Spinal cord (tissue), 4 donors: ENCODE measurements around the gene PTGES2. TPM values are rescaled to one million over a fixed set of nuclear protein-coding genes. Genes with fewer than 3 reads are reported as not detected.

Source experiments
- polyA plus RNA-seq, 2 donors: library from polyadenylated mRNA; unstranded; fragments of 120-200 nt; gene quantifications; one replicate each; pipeline ENCODE4 v1.2.1, GENCODE V29; 2013; ENCODE audit not compliant: insufficient read length in 2 of 2
- total RNA-seq, 2 donors: library from RNA; depleted of rRNA in 1 of 2; stranded (reverse); fragments of 120-200 nt in 1 of 2; fragments of >200 nt in 1 of 2; gene quantifications; one replicate each; pipeline versions ENCODE4 v1.2.3 to v1.2.4, GENCODE V29; 2013 to 2014

PTGES2 gene
- total and polyA plus RNA-seq, 4 donors: 39.1 to 88.9 (median 62.9) TPM

Other genes starting within 250 kb of the PTGES2 start
- gene ST6GALNAC6, start 228.1 kb downstream of the PTGES2 start, total RNA-seq: 10 to 100 TPM; 24.6 to 58.8 TPM
- 10 to 100 TPM; 68.1 to 68.9 TPM for gene ST6GALNAC6, start 228.1 kb downstream of the PTGES2 start, polyA plus RNA-seq
- gene ST6GALNAC4, start 210.7 kb downstream of the PTGES2 start, total RNA-seq: 10 to 100 TPM in 1 of 2 donors, 1 to 10 TPM in 1; 8.0 to 19.7 TPM
- gene ST6GALNAC4, start 210.7 kb downstream of the PTGES2 start, polyA plus RNA-seq: 10 to 100 TPM; 19.4 to 20.2 TPM
- gene PIP5KL1, start 197.0 kb downstream of the PTGES2 start, total RNA-seq: 1 to 10 TPM; 2.7 to 7.3 TPM
- 10 to 100 TPM; 16.4 to 19.1 TPM for gene PIP5KL1, start 197.0 kb downstream of the PTGES2 start, polyA plus RNA-seq
- gene DPM2, start 189.9 kb downstream of the PTGES2 start, total RNA-seq: 10 to 100 TPM; 13.9 to 35.3 TPM
- gene DPM2, start 189.9 kb downstream of the PTGES2 start, polyA plus RNA-seq: 10 to 100 TPM; 59.2 to 64.0 TPM
- gene EEIG1, start 146.7 kb downstream of the PTGES2 start, total RNA-seq: 10 to 100 TPM; 15.2 to 27.7 TPM
- 10 to 100 TPM; 71.2 to 96.3 TPM for gene EEIG1, start 146.7 kb downstream of the PTGES2 start, polyA plus RNA-seq
- 10 to 100 TPM in 1 of 2 donors, 1 to 10 TPM in 1; 7.2 to 11.1 TPM for gene NAIF1, start 60.4 kb downstream of the PTGES2 start, total RNA-seq
- gene NAIF1, start 60.4 kb downstream of the PTGES2 start, polyA plus RNA-seq: 10 to 100 TPM; 11.0 to 13.3 TPM
- gene SLC25A25, start 59.5 kb downstream of the PTGES2 start, total RNA-seq: 10 to 100 TPM; 28.2 to 34.5 TPM
- gene SLC25A25, start 59.5 kb downstream of the PTGES2 start, polyA plus RNA-seq: 10 to 100 TPM; 39.0 to 47.7 TPM
- gene LCN2, start 21.7 kb upstream of the PTGES2 start, total RNA-seq: 10 to 100 TPM in 1 of 2 donors, under 1 TPM in 1; 0.28 to 14.1 TPM
- under 1 TPM in 1 of 2 donors, not detected in 1; 0.29 TPM for gene LCN2, start 21.7 kb upstream of the PTGES2 start, polyA plus RNA-seq
- 100 to 1,000 TPM in 1 of 2 donors, 10 to 100 TPM in 1; 35.6 to 144 TPM for gene BBLN, start 32.5 kb upstream of the PTGES2 start, total RNA-seq
- 100 to 1,000 TPM; 203 to 210 TPM for gene BBLN, start 32.5 kb upstream of the PTGES2 start, polyA plus RNA-seq
- 10 to 100 TPM; 18.5 to 47.8 TPM for gene CIZ1, start 63.8 kb upstream of the PTGES2 start, total RNA-seq
- gene CIZ1, start 63.8 kb upstream of the PTGES2 start, polyA plus RNA-seq: 100 to 1,000 TPM; 134 to 157 TPM
- 100 to 1,000 TPM in 1 of 2 donors, 10 to 100 TPM in 1; 44.6 to 181 TPM for gene DNM1, start 75.7 kb upstream of the PTGES2 start, total RNA-seq
- gene DNM1, start 75.7 kb upstream of the PTGES2 start, polyA plus RNA-seq: 100 to 1,000 TPM; 265 to 410 TPM
- 10 to 100 TPM; 70.6 to 95.8 TPM for gene GOLGA2, start 148.3 kb upstream of the PTGES2 start, total RNA-seq
- gene GOLGA2, start 148.3 kb upstream of the PTGES2 start, polyA plus RNA-seq: 100 to 1,000 TPM in 1 of 2 donors, 10 to 100 TPM in 1; 76.2 to 119 TPM
- 10 to 100 TPM; 14.1 to 41.2 TPM for gene SWI5, start 148.5 kb upstream of the PTGES2 start, total RNA-seq
- gene SWI5, start 148.5 kb upstream of the PTGES2 start, polyA plus RNA-seq: 10 to 100 TPM; 22.6 to 27.5 TPM
- gene TRUB2, start 194.7 kb upstream of the PTGES2 start, total RNA-seq: 10 to 100 TPM; 20.5 to 34.8 TPM
- 10 to 100 TPM; 44.7 to 46.3 TPM for gene TRUB2, start 194.7 kb upstream of the PTGES2 start, polyA plus RNA-seq
- gene COQ4, start 195.1 kb upstream of the PTGES2 start, total RNA-seq: 10 to 100 TPM; 20.6 to 60.4 TPM
- gene COQ4, start 195.1 kb upstream of the PTGES2 start, polyA plus RNA-seq: 10 to 100 TPM; 73.0 to 94.9 TPM
- 10 to 100 TPM; 23.1 to 36.3 TPM for gene SLC27A4, start 212.8 kb upstream of the PTGES2 start, total RNA-seq
- gene SLC27A4, start 212.8 kb upstream of the PTGES2 start, polyA plus RNA-seq: 10 to 100 TPM; 53.7 to 56.8 TPM
- gene URM1, start 243.6 kb upstream of the PTGES2 start, total RNA-seq: 10 to 100 TPM; 28.4 to 47.2 TPM
- 10 to 100 TPM; 79.4 to 80.6 TPM for gene URM1, start 243.6 kb upstream of the PTGES2 start, polyA plus RNA-seq